PC-3 (cell line): ENCODE results near the gene MAJIN. TPM values are rescaled to one million over a fixed set of nuclear protein-coding genes. Genes with fewer than 3 reads are reported as not detected.

Experiments used
- ATAC-seq: fragments of 200-7000 bp; cut with Tn5 transposase; 2 replicates; pipeline ENCODE4 v1.9.1; 2020; ENCODE audit warnings: mild to moderate bottlenecking, moderate library complexity
- BruUV-seq: library from RNA; stranded (reverse); fragments of 400-500 nt; replicated peaks from 2 replicates; lab custom pipeline; 2021; lab: Mats Ljungman, UMichigan
- CTCF ChIA-PET: fragments of 300-600 bp; sonication (Branson Sonifier 250); formaldehyde crosslinking; loops from one replicate; lab custom pipeline; 2022; ENCODE audit warnings: antibody characterized with exemption; lab: Charles Lee
- POLR2A ChIA-PET: fragments of 300-600 bp; sonication (Branson Sonifier 250); formaldehyde crosslinking; loops from one replicate; lab custom pipeline; 2022; ENCODE audit warnings: antibody characterized with exemption; ENCODE audit not compliant: unreplicated experiment; lab: Charles Lee
- DNase-seq: peaks from one replicate; pipeline ENCODE4 v3.0.0-alpha.2; 2015
- H2AFZ ChIP-seq: fragments of 300-600 bp; sonication (generic); 2 replicates; pipeline ENCODE4 v1.6.0; 2016; ENCODE audit warnings: antibody characterized with exemption, low read length
- H3F3A ChIP-seq: fragments of 300-600 bp; sonication (generic); one replicate; pipeline ENCODE4 v1.6.0; 2017; ENCODE audit warnings: antibody characterized with exemption, low read length, control low read depth, mild to moderate bottlenecking; ENCODE audit not compliant: unreplicated experiment
- H3K27ac ChIP-seq: fragments of 300-600 bp; sonication (generic); 2 replicates; pipeline ENCODE4 v1.5.1; 2016; ENCODE audit warnings: mild to moderate bottlenecking, low read length
- H3K27me3 ChIP-seq: fragments of 300-600 bp; sonication (generic); 2 replicates; pipeline ENCODE4 v1.6.1; 2016; ENCODE audit warnings: low read length, mixed read lengths
- H3K36me3 ChIP-seq: fragments of 300-600 bp; sonication (generic); 2 replicates; pipeline ENCODE4 v1.6.1; 2016; ENCODE audit warnings: low read depth, mixed run types, low read length, mixed read lengths
- H3K4me1 ChIP-seq: fragments of 300-600 bp; sonication (generic); 2 replicates; pipeline ENCODE4 v1.5.1; 2016; ENCODE audit warnings: low read length; ENCODE audit not compliant: insufficient read depth
- H3K4me2 ChIP-seq: fragments of 300-600 bp; sonication (generic); 2 replicates; pipeline ENCODE4 v1.6.0; 2016; ENCODE audit warnings: low read length
- H3K4me3 ChIP-seq: fragments of 300-600 bp; sonication (generic); 2 replicates; pipeline ENCODE4 v1.5.1; 2016; ENCODE audit warnings: mild to moderate bottlenecking, low read length, mixed read lengths
- H3K79me2 ChIP-seq: fragments of 300-600 bp; sonication (generic); 2 replicates; pipeline ENCODE4 v1.6.1; 2017; ENCODE audit warnings: low read length, mixed read lengths
- H3K9ac ChIP-seq: fragments of 300-600 bp; sonication (generic); 2 replicates; pipeline ENCODE4 v1.6.0; 2016; ENCODE audit warnings: mild to moderate bottlenecking, low read length
- H3K9me2 ChIP-seq: fragments of 300-600 bp; sonication (generic); replicated peaks from 2 replicates; pipeline ENCODE4 v1.6.1; 2016; ENCODE audit warnings: mixed run types, low read length, mixed read lengths
- H3K9me3 ChIP-seq: fragments of 300-600 bp; sonication (generic); 2 replicates; pipeline ENCODE4 v1.6.1; 2016; ENCODE audit warnings: low read length, mixed read lengths
- H4K20me1 ChIP-seq: fragments of 300-600 bp; sonication (generic); 2 replicates; pipeline ENCODE4 v1.6.1; 2016; ENCODE audit warnings: low read length, mixed read lengths
- EZH2 ChIP-seq: fragments of 300-600 bp; sonication (generic); IDR thresholded peaks from one replicate; pipeline ENCODE4 v1.6.1; 2017; ENCODE audit warnings: antibody characterized with exemption, mild to moderate bottlenecking, low read length; ENCODE audit not compliant: unreplicated experiment
- EZH2phosphoT487 ChIP-seq: fragments of 300-600 bp; sonication (generic); IDR thresholded peaks from 2 replicates; pipeline ENCODE4 v1.6.1; 2018; ENCODE audit warnings: mild to moderate bottlenecking, antibody characterized with exemption, low read length, borderline replicate concordance
- intact Hi-C: fragments of 100-400 bp; cut with micrococcal nuclease; formaldehyde crosslinking; loops from 2 replicates; pipeline ENCODE4 v1.9.0; 2023
- total RNA-seq: library from RNA; depleted of rRNA; stranded (reverse); fragments of >200 nt; gene quantifications from 2 replicates; pipeline ENCODE4 v1.2.3, GENCODE V29; 2014
- TF ChIP-seq, protein P1 (sequence below): fragments of 300-600 bp; sonication (generic); conservative IDR thresholded peaks from 2 replicates; pipeline ENCODE4 v1.5.1; 2017; ENCODE audit warnings: antibody characterized with exemption, low read depth, mild to moderate bottlenecking, low read length

Gene MAJIN
- total RNA-seq, 1 experiment from 2014 or later: not detected

DNA sequence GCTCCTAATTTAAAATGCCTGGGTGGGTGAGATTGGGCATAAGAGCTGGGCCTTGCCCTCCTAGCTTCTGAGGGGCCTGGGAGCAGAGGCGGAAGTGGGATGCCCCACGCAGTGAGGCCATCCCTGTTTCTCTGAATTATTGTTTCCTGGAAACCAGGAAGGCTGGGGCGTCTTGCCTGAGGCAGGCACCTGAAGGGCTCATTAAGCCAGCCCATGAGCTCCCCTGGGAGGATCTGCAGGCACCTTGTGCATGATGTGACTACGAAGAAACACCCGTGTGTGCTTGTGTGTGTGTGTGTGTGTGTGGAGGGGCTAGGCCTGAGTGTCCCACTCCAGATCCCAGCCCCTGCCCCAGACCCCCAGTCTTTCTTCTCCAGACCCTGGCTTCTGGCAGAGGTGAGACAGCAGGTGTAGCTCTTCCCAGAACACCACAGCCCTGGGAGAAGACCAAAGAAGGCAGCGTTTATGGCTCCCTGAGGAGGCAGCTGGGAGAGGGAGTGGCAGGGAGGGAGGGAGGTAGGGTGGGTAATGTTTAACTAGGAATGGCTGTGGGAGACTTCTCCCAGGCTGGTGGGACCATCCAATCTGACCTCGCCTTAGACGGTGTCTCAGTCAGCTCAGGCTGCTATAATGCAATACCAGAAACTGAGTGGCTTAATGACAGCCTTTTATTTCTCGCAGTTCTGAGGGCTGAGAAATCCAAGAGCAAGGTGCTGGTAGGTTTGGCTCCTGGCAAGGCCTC, 27.0 kb upstream of the MAJIN start:
- ChIA-PET CTCF (interaction anchor here (0.6 to 1.0 kb wide), 2 partner anchors 62 to 154 kb away, joined by 3 to 4 read pairs; no protein-coding TSS in a partner anchor), POLR2A (no interaction called here)
- no peak overlapping the region for H3K4me3 ChIP-seq
- H4K20me1 ChIP-seq: no peaks in the 10 kb centered on the region
- H3K27me3 ChIP-seq: no peaks in the 10 kb centered on the region
- H3K4me1 ChIP-seq: no peaks in the 10 kb centered on the region
- no peaks in the 10 kb centered on the region for H3K9me2 ChIP-seq
- H2AFZ ChIP-seq: no peak overlapping the region
- no peak overlapping the region for H3K27ac ChIP-seq
- ATAC-seq (no peak), DNase-seq (no peak)
- intact Hi-C loops: no loop called here
- TF ChIP-seq EZH2 (no peak), EZH2phosphoT487 (no peak)
- TF ChIP-seq, protein P1, sequence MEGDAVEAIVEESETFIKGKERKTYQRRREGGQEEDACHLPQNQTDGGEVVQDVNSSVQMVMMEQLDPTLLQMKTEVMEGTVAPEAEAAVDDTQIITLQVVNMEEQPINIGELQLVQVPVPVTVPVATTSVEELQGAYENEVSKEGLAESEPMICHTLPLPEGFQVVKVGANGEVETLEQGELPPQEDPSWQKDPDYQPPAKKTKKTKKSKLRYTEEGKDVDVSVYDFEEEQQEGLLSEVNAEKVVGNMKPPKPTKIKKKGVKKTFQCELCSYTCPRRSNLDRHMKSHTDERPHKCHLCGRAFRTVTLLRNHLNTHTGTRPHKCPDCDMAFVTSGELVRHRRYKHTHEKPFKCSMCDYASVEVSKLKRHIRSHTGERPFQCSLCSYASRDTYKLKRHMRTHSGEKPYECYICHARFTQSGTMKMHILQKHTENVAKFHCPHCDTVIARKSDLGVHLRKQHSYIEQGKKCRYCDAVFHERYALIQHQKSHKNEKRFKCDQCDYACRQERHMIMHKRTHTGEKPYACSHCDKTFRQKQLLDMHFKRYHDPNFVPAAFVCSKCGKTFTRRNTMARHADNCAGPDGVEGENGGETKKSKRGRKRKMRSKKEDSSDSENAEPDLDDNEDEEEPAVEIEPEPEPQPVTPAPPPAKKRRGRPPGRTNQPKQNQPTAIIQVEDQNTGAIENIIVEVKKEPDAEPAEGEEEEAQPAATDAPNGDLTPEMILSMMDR: no peak
- no peak overlapping the region for H3K4me2 ChIP-seq
- no peak overlapping the region for H3K9ac ChIP-seq
- BruUV-seq: no TSS peak
- no peaks in the 10 kb centered on the region for H3K9me3 ChIP-seq
- no peaks in the 10 kb centered on the region for H3K79me2 ChIP-seq
- H3F3A ChIP-seq: no peaks in the 10 kb centered on the region
- H3K36me3 ChIP-seq: no peaks in the 10 kb centered on the region

DNA sequence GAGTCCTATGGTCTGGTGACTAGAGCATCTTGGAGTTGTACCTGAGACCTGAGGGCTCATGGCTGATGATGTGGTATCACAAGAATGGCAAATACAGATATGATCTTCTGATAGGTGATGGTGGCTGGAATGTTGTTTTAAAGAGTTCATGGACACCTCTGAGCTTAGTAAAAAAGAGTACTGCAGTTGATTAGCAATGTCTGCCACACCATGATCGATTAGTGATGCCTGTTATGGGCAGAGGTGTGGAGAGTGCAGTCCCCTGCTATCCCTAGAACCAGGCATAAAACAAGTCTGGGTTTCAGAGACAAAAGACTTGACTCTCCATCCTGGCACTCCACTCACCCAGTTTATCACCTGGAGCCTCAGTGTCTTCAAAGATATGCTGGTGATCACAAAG, 26.2 kb upstream of the MAJIN start:
- CTCF ChIA-PET: interaction anchor here (1.0 kb wide), 1 partner anchor 153 kb away, joined by 3 read pairs; no protein-coding TSS in a partner anchor
- DNase-seq (peak; percentile 31), ATAC-seq (no peak)
- intact Hi-C loops: no loop called here
- no peak overlapping the region for H3K9ac ChIP-seq
- no peaks in the 10 kb centered on the region for H3K36me3 ChIP-seq
- POLR2A ChIA-PET: no interaction called here
- H2AFZ ChIP-seq: no peak overlapping the region
- H3K4me1 ChIP-seq: no peaks in the 10 kb centered on the region
- H3K4me3 ChIP-seq: no peak overlapping the region
- no peaks in the 10 kb centered on the region for H3K27me3 ChIP-seq
- BruUV-seq: no TSS peak
- TF ChIP-seq, protein P1: no peak
- TF ChIP-seq EZH2 (no peak), EZH2phosphoT487 (no peak)
- no peaks in the 10 kb centered on the region for H3F3A ChIP-seq
- no peaks in the 10 kb centered on the region for H3K9me3 ChIP-seq
- H3K27ac ChIP-seq: no peak overlapping the region
- no peaks in the 10 kb centered on the region for H4K20me1 ChIP-seq
- H3K9me2 ChIP-seq: no peaks in the 10 kb centered on the region
- no peaks in the 10 kb centered on the region for H3K79me2 ChIP-seq
- H3K4me2 ChIP-seq: no peak overlapping the region
